Glutamatergic neuron (in vitro differentiated cells): ENCODE data around the gene KIF14. TPM values are rescaled to one million over a fixed set of nuclear protein-coding genes. Genes with fewer than 3 reads are reported as not detected.

ENCODE experiments used
- DNase-seq: peaks from one replicate; pipeline ENCODE4 v3.0.0; 2022
- H3K27ac Mint-ChIP-seq: one replicate; pipeline ENCODE4 v1.8.0; 2020; ENCODE audit warnings: mild to moderate bottlenecking, mixed read lengths, inconsistent platforms; ENCODE audit not compliant: unreplicated experiment
- H3K27me3 Mint-ChIP-seq: one replicate; pipeline ENCODE4 v1.8.0; 2020; ENCODE audit warnings: mild to moderate bottlenecking, moderate library complexity, mixed read lengths, inconsistent platforms; ENCODE audit not compliant: unreplicated experiment
- H3K36me3 Mint-ChIP-seq: one replicate; pipeline ENCODE4 v1.8.0; 2020; ENCODE audit warnings: mild to moderate bottlenecking, mixed read lengths, inconsistent platforms; ENCODE audit not compliant: unreplicated experiment
- H3K4me1 Mint-ChIP-seq: one replicate; pipeline ENCODE4 v1.8.0; 2020; ENCODE audit warnings: mild to moderate bottlenecking, low read depth, mixed read lengths, inconsistent platforms; ENCODE audit not compliant: unreplicated experiment
- H3K4me3 Mint-ChIP-seq: one replicate; pipeline ENCODE4 v1.8.0; 2020; ENCODE audit warnings: mild to moderate bottlenecking, mixed read lengths, inconsistent platforms; ENCODE audit not compliant: unreplicated experiment
- H3K9me3 Mint-ChIP-seq: one replicate; pipeline ENCODE4 v1.8.0; 2020; ENCODE audit warnings: mild to moderate bottlenecking, moderate library complexity, mixed read lengths, inconsistent platforms; ENCODE audit not compliant: unreplicated experiment
- CTCF ChIP-seq: fragments of 200-600 bp; sonication (generic); IDR thresholded peaks from one replicate; pipeline ENCODE4 v1.5.0; 2021; ENCODE audit not compliant: partially characterized antibody, unreplicated experiment
- total RNA-seq: library from RNA; stranded (reverse); fragmentation: NEBNext Ultra II Directional; extraction: Animal tissue kit (Norgen Biotek cat#: 25700); gene quantifications from one replicate; pipeline ENCODE4 v1.2.1, GENCODE V29; 2021; ENCODE audit not compliant: unreplicated experiment

KIF14 gene
- total RNA-seq, 1 donor from 2014 or later: 2.9 TPM

GRCh38 chr1:200602632-200603031 lies 17.9 kb downstream of the KIF14 start:
- Mint-ChIP-seq H3K27me3 (no peaks in the 10 kb centered on the region), H3K4me3 (no peak overlapping the region), H3K27ac (no peak overlapping the region), H3K4me1 (no peaks in the 10 kb centered on the region), H3K36me3 (no peaks in the 10 kb centered on the region), H3K9me3 (no peaks in the 10 kb centered on the region)
- TF ChIP-seq CTCF: no peak
- no peak for DNase-seq

DNA sequence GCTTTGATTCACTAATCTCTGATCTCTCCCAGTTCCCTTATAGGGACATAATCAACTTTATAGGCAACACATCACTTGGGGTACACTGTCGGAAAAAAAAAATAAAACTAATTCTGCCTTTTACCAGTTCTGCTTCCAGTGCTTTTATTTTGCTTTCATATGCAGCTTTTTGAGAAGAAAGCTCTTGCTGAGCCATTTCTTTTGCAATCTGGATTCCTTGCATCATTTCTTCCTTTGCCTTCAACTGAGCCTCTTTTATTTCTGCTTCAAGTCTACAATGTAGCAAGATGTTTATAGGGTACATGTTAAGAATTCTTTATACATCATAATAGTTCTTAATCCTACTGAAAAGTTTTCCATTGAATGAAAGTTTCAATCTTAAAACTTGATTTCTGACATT lies 30.6 kb downstream of the KIF14 start:
- no peak overlapping the region for H3K4me3 Mint-ChIP-seq
- no peak for DNase-seq
- no peaks in the 10 kb centered on the region for H3K9me3 Mint-ChIP-seq
- H3K4me1 Mint-ChIP-seq: no peaks in the 10 kb centered on the region
- no peak for TF ChIP-seq CTCF
- H3K36me3 Mint-ChIP-seq: no peaks in the 10 kb centered on the region
- no peaks in the 10 kb centered on the region for H3K27me3 Mint-ChIP-seq
- H3K27ac Mint-ChIP-seq: no peak overlapping the region

GRCh38 chr1:200588698-200589097 lies 31.9 kb downstream of the KIF14 start:
- no peaks in the 10 kb centered on the region for H3K27me3 Mint-ChIP-seq
- no peaks in the 10 kb centered on the region for H3K4me1 Mint-ChIP-seq
- no peaks in the 10 kb centered on the region for H3K9me3 Mint-ChIP-seq
- H3K36me3 Mint-ChIP-seq: no peaks in the 10 kb centered on the region
- no peak for DNase-seq
- no peak overlapping the region for H3K27ac Mint-ChIP-seq
- TF ChIP-seq CTCF: no peak
- no peak overlapping the region for H3K4me3 Mint-ChIP-seq

DNA sequence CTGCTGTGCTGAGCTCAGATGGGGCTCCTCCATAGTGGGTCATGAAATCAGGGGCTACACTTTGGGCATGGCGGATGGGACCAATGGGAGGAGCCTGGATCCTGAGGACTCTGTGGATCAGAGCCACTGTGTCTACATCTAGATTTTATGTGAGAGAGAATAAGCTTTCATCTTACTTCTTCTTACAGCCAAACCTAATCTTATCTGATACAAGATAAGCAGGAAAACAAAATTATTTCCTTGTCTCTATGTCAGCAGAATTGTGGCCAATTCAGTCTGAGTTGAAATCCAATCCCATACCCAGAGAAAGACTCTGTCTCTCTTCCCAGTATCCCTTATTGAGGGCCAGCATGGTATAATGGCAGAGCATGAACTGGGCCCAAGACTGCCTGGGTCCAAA lies 56.2 kb downstream of the KIF14 start:
- Mint-ChIP-seq H3K27ac (no peak overlapping the region), H3K4me3 (no peak overlapping the region), H3K36me3 (no peaks in the 10 kb centered on the region), H3K4me1 (no peaks in the 10 kb centered on the region), H3K9me3 (no peaks in the 10 kb centered on the region), H3K27me3 (no peaks in the 10 kb centered on the region)
- no peak for DNase-seq
- TF ChIP-seq CTCF: no peak

- no peak overlapping the region for H3K27ac Mint-ChIP-seq
- H3K4me1 Mint-ChIP-seq: no peaks in the 10 kb centered on the region
- no peaks in the 10 kb centered on the region for H3K9me3 Mint-ChIP-seq
- no peaks in the 10 kb centered on the region for H3K36me3 Mint-ChIP-seq
- TF ChIP-seq CTCF: no peak
- no peak overlapping the region for H3K4me3 Mint-ChIP-seq
- H3K27me3 Mint-ChIP-seq: no peaks in the 10 kb centered on the region
- DNase-seq: no peak
Observed at GRCh38 chr1:200561856-200562214, 58.7 kb downstream of the KIF14 start.
